HG02642 (cell line): Measurements from ENCODE around the gene AREL1.

ENCODE experiments used
- ATAC-seq: cut with Tn5 transposase; IDR thresholded peaks from one replicate; pipeline ENCODE4 v1.9.1; 2021; ENCODE audit warnings: mild to moderate bottlenecking; ENCODE audit not compliant: unreplicated experiment, poor library complexity

Gene AREL1

GRCh38 chr14:74663884-74664283, 49.0 kb downstream of the AREL1 start:
- ATAC-seq, result no peak

- ATAC-seq, result no peak
Observed at GRCh38 chr14:74661726-74662450, 51.0 kb downstream of the AREL1 start.

- no peak for ATAC-seq
Observed at GRCh38 chr14:74660863-74661262, 52.0 kb downstream of the AREL1 start.

GRCh38 chr14:74660167-74660566, 52.7 kb downstream of the AREL1 start:
- no peak for ATAC-seq

GRCh38 chr14:74658535-74659131, 54.2 kb downstream of the AREL1 start:
- ATAC-seq, result no peak

- no peak for ATAC-seq
Observed at GRCh38 chr14:74656964-74657363, 55.9 kb downstream of the AREL1 start.

GRCh38 chr14:74655599-74656395, 57.1 kb downstream of the AREL1 start:
- ATAC-seq, result no peak

- ATAC-seq, result no peak
Observed at GRCh38 chr14:74654931-74655330, 57.9 kb downstream of the AREL1 start.

- no peak for ATAC-seq
Observed at GRCh38 chr14:74653386-74654138, 59.3 kb downstream of the AREL1 start.

- ATAC-seq, result no peak
Observed at GRCh38 chr14:74652541-74652940, 60.3 kb downstream of the AREL1 start.

GRCh38 chr14:74650927-74651686, 61.8 kb downstream of the AREL1 start:
- ATAC-seq, result no peak

- no peak for ATAC-seq
Observed at GRCh38 chr14:74649673-74650072, 63.2 kb downstream of the AREL1 start.

GRCh38 chr14:74649167-74649566, 63.7 kb downstream of the AREL1 start:
- no peak for ATAC-seq

- ATAC-seq, result no peak
Observed at GRCh38 chr14:74648601-74649000, 64.3 kb downstream of the AREL1 start.

GRCh38 chr14:74647678-74648461, 65.0 kb downstream of the AREL1 start:
- no peak for ATAC-seq

- ATAC-seq, result no peak
Observed at GRCh38 chr14:74647061-74647677, 65.7 kb downstream of the AREL1 start.

GRCh38 chr14:74645756-74646470, 67.0 kb downstream of the AREL1 start:
- no peak for ATAC-seq

- no peak for ATAC-seq
Observed at GRCh38 chr14:74645244-74645643, 67.6 kb downstream of the AREL1 start.
